Stimulated activated CD8-positive, alpha-beta memory T cell treated with anti-CD3 and anti-CD28 coated beads, Interleukin-7, amount 100 ng/mL, for 48 hours (primary cell): ENCODE data around the gene RUBCNL.
A peak's percentile ranks its signal among the peaks of the same experiment; 100 is the strongest.
"Not testable (repeated sequence)": the region's sequence is repeated elsewhere in the genome, so short reads cannot be mapped to it uniquely, and the experiment has no call there.

Source experiments
- DNase-seq, 2 donors: peaks; one replicate each; pipeline ENCODE4 v3.0.0-alpha.2; 2020; ENCODE audit warnings: low read depth in 1 of 2; ENCODE audit errors: extremely low read depth in 1 of 2

The RUBCNL gene

DNA sequence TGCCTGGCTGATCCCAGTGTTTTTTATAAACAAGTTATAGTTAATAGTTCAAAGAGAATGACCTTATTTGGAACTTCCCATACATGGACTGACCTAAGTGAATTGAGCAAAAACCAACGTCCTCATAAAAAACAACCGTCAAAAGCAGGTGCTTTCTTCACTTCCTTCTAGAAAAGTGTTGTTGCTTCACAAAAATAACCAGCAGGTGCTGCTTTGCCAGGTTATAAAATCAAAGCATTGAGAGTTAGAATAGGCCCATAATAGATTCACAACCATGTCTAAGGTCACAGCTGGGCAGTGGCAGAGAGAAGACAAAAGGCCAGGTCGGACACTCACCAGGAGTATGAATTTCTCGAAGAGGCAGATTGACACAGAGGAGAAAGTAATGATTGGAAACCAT, 9.5 kb downstream of the RUBCNL start:
- DNase-seq: no peak

DNA sequence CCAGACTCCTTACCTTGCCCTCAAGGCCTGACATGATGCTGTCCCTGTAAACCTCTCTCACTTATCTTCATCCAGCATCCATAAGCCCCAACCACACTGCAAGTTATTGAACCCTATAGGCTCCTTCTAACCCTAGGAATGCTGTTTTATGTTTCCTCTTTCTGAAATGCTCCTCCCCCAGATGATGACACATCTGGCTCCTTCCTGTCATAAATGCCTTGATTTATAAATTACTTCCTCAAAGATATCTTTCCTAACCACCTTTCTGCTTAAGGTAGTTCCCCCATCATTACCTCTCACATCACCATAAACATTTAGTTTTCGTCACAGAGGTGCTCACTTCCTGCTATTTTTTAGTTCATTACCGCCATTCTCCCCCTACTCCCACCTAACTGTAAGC, 12.3 kb downstream of the RUBCNL start:
- no peak for DNase-seq

- DNase-seq: no peak
These were observed 13.4 kb downstream of the RUBCNL start for GRCh38 chr13:46373623-46374022.

DNA sequence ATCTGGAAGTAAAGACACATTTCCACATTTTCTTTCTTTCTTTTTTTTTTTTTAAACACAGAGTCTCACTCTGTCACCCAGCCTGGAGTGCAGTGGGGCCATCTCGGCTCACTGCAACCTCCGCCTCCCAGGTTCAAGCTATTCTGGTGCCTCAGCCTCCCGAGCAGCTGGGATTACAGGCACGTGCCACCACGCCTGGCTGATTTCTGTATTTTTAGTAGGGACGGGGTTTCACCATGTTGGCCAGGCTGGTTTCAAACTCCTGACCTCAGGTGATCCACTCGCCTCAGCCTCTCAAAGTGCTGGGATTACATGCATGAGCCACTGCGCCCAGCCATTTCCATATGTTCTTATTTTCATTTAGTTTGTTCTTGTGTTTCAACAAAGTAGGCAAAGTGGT, 14.1 kb downstream of the RUBCNL start:
- not testable (repeated sequence) for DNase-seq

- no peak for DNase-seq
These were observed 15.0 kb downstream of the RUBCNL start for GRCh38 chr13:46372071-46372470.

GRCh38 chr13:46369506-46370277, 17.4 kb downstream of the RUBCNL start:
- no peak for DNase-seq

DNA sequence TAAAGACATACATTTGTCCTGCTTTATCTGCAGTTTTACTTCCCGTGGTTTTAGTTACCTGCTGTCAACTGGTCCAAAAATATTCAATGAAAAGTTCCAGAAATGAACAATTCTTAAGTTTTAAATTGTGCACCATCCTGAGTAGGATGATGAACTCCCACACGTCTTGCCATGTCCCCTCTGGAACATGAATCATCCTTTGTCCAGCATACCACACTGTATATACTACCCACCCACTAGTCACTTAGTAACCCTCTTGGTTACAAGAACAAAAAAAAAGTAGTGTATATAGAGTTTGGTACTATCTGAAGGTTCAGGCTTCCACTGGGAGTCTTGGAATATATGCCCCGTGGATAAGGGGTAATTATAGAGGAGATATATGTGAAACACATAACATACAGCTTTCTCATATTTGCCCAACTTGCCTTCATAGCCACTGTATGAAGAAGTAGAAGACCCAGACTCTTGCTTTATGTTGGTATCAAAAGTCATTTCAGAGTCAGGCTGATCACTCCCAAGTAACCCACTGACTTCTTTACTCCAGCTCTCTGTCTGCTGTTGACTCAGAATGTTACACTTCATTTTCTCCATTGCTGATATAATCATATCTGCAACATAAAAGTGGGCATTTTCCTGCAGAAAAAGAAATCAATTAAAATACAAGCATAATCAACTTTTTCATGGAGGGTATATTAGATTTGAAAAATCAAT, 19.3 kb downstream of the RUBCNL start:
- DNase-seq: no peak

DNA sequence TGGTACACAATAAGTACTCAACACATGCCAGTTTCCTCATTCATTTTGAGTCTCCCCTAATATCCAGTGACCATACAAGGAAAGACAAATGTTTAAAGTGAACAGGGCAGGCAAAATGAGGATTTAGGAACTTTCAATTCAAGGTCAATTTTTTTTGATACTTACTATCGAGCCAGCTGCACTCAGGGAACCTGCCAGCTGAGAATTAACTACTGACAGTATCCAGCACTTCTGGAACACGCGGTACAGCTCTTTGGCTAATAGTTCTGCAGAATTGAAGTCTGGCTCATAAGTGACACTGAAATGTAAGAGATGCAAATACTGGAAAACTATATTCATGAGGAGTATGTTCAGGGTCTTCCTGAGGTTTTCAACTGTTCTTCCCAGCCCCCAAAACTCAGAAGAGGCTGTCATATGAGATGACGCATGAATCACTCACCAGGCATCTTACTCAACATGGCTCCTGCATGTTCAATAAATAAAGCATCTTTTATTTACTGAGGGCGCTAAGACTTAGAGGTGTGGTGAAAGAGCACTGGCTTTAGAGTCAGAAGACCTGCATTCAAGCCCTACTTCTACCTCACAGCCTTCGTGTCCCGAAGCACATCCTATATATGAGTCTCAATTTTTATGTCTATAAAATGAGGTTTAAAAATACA, 25.6 kb downstream of the RUBCNL start:
- no peak for DNase-seq

DNA sequence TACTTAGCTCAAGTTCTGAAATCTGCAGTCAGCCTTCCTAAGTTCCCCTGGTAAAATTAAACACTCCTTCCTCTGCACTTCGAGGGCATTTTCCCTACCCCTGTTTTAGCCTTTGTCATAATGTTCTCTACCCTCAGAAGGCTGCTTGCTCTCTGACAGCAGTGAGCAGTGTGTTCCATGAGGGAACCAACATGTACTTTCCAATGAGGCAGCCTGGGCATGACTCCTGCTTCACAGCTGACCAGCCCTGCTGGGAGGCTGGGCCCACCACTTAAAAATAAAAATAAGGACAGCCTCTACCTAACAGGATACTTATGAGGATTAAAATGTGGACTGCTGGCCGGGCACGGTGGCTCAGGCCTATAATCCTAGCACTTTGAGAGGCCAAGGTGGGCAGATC, 26.4 kb downstream of the RUBCNL start:
- no peak for DNase-seq

DNA sequence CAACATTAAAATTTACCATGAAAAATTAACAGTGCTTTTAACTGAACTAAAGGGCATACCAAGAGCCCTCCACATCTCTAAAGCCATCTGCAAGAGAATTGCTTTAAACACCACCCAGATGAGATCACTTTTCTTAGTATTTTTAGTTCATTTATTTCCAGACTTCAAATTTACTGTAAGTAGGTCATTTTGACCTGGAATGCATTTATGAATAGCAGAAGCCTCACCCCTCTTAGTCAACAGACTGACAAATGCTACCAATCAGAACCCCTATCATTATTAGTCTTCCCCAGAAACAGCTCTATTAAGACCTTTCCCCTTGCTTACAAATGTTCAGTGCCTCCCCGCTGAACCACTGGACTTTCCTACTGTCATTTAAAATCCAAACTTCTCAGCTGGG, 27.3 kb downstream of the RUBCNL start:
- DNase-seq: no peak

- DNase-seq: no peak
These were observed 31.0 kb downstream of the RUBCNL start for GRCh38 chr13:46355901-46356590.

DNA sequence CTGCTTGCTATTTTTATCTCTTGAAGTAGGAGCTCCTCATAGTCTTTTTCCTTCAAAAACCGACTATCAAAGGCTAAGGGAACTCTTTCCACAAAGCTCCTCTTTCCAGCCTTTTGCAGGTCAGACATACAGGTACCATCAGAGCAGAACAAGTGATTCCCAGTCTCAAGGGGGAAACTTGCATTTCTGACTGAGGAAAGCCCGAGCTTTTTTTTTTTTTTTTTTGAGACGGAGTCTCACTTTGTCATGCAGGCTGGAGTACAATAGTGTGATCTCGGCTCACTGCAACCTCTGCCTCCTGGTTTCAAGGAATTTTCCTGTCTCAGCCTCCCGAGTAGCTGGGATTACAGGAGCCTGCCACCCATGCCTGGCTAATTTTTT, 32.0 kb downstream of the RUBCNL start:
- no peak for DNase-seq

DNA sequence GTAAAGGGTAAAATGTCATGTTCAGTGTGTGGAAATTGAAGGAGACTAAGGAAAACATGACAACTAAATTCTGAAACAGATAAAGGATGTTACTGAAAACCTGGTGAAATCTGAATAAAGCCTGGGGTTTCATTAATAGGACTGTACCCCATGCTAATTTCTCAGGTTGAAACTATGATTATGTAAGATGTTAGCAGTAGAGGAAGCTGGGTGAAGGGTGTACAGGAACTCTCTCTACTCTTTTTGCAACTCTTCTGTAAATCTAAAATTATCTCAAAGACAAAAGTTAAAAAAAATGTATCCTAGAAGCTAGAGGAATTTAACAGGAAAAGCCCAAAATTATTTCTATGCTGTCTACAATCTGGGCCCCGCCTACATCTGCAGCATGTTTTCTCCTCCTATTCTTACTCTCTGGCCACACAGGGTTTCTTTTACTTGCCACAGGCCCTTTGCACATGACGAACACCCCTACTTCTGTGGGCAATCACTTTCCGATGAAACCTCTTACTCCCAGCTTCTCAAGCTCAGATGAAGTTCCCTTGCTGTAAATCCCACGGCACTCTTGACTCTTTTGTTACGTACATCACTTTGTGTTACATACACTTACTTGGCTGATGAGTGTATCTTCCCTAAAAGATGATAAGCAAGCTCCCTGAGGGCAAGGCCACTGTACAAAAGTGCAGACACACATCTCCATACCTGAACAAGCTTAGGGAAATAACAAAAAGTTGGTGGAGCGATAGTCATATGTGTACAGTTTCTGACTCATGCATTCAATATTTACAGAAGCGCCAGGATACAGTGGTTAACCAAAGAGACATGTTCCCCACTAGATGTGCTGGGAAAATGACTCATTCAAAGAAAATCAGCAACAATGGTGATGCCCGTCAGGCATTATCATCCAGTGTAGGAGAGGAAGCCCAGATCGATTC, 32.6 kb downstream of the RUBCNL start:
- DNase-seq: peak in 1 of 2 donors; percentile 11

DNA sequence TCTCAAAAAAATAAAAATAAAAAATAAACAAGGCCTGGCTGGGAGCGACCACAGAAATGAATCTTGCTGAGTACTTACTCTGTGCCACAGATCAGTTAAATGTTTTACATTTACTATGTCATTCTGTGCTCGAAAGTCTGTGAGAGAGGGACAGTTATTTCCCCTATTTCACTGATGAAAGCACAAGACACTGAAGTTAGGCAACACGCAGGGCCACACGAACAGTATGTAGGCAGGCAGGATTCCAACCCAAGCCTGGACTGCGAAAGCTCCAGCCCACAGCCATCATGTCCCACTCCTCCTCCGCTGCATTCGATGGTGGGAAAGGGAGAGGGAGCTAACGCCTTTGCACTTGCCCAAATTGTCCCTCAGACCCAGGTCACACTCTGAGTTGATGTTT, 34.2 kb downstream of the RUBCNL start:
- no peak for DNase-seq

DNA sequence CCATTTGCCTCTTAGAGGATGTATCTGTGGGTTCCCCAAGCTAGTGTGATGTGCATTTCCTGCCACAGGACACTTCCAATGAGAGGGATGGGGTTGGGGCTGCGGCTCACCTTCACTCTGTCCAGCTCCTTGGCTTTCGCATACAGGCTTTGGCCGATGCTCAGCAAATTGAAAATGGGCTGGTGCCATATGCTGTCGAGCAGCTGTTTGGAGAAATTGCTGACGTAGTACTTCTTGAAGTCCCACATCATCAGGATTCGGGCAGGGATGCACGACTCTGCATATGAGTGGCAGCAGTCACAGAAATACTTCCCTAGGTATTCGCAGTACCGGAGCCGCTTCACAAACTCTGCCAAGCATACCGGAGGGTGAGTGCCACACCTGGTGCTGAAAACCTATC, 37.0 kb downstream of the RUBCNL start:
- no peak for DNase-seq

DNA sequence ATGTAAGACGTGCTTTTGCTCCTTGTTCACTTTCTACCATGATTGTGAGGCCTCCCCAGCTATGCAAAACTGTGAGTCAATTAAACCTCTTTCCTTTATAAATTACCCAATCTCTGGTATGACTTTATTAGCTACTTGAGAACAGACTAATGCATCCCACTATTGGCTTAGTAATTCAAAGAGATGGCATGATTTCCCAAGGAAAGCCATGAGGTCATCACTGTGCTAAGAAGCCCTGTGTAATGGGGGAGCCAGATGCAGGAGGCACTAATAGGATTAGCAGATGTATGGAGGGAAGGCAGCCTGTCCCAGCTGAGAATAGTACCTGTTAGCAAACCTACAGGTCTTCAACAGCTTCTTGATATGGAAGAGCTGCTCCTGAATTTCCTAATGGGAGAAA, 38.1 kb downstream of the RUBCNL start:
- DNase-seq: no peak

DNA sequence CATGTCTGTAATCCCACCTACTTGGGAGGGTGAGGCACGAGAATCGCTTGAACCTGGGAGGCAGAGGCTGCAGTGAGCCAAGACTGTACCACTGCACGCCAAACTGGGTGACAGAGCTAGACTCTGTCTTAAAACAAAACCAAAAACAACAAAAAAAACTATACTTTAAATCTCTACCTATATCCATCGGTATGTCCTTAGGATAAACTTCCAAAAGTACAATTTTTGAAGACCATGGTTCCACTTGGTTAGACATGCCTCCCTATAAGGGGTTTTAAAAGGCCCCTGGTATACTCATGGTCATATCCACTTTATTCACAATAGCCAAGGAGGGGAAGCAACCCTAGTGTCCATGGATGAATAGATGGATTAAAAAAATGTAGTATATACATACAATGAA, 39.8 kb downstream of the RUBCNL start:
- no peak for DNase-seq

- no peak for DNase-seq
These were observed 41.2 kb downstream of the RUBCNL start for GRCh38 chr13:46345866-46346265.

DNA sequence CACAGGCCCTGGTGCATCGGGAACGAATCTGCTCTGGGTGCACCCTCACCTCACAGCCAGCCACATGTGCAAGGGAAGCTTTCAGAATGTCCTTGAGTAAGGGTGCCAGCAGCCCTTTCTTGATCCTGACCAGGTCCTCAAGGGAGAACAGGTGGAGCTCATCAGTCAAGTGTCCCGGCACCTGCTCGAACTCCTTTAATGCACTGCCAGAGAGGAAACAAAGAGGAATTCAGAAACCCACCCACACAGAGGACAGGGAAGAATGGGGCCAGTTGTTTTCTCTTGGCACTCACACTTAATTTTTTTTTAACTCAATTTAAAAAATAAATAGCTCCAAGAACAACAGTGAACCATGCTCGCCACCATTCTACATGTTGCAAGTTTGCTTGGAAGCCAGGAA, 41.7 kb downstream of the RUBCNL start:
- DNase-seq: no peak

DNA sequence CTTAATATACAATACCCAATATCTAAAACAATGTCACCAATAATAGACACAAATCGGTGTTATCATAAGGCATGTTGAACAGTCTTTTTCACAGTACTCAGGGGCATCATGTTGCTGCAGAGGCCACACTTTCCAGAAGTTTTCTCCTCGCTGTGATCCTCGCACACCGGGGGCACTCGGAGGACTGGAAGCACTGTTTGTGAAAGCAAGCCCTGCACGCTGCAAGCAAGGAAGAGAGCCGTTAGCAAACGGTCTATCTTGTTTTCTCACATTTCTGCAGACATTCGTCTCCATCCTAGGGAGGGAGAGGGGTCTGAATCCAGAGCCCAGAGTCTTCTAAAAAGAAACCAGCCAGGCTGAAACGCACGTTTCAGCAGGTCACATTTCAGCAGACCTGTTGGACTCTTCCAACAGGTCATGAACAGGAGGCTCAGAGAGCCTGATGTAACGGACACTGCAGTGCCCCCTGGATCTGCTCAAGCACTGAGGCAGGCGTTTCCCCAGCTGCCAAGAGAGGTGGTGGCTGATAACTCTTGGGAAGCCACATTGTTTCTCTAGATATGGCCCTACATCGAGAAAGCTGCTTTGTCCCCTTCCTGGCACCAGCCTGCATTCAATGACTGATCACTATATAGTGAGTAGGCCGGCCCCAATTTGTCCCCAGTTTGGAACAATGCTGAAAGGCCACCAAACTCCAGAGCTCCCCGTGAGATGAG, 43.6 kb downstream of the RUBCNL start:
- DNase-seq: no peak
